NCI-H1694 (cell line): Measurements from ENCODE around the gene RGS2.
A peak's percentile ranks its signal among the peaks of the same experiment; 100 is the strongest.

Source experiments
- DNase-seq: peaks from one replicate; lab custom pipeline; 2025; lab: John Stamatoyannopoulos, UW

Gene RGS2

DNA sequence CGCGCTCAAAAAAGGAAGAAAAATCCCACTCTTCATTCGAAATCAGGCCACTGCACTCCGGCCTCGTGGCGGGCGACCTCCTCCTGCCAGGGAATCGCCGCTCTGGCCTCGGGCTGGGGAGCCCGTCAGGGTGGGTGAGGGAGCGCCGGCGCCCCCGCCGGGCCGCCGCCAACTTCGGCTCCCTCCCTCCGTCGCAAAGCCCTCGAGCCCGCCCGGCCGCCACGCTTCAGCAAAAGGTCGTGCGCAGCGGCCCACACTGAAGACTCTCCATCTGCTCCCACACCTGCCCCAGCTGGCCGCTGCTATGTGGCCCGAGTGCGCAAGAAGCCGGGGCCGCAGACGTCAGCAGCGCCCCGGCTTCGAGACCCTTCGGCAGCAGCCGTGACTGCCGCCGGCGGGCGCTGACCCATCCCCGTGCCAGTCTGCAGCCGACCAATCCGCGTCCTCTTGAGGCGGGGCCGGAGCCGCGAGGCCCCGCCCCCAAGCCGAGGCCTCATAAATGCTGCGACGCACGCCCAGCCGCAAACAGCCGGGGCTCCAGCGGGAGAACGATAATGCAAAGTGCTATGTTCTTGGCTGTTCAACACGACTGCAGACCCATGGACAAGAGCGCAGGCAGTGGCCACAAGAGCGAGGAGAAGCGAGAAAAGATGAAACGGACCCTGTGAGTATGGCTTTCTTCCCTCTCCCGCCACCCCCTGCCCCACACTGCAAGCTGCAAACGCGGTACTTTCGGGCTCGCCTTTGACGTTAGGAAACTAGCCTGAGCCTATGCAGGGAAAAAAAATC is at the start of gene RGS2:
RGS2 (plus strand) TSS at position 522 of the 789 bp plus-strand sequence; CDS start at position 555, 33 bp downstream.
- DNase-seq, result peak; percentile 61

- DNase-seq, result no peak
These were observed 49.7 kb upstream of the RGS2 start for GRCh38 chr1:192759104-192759503.

DNA sequence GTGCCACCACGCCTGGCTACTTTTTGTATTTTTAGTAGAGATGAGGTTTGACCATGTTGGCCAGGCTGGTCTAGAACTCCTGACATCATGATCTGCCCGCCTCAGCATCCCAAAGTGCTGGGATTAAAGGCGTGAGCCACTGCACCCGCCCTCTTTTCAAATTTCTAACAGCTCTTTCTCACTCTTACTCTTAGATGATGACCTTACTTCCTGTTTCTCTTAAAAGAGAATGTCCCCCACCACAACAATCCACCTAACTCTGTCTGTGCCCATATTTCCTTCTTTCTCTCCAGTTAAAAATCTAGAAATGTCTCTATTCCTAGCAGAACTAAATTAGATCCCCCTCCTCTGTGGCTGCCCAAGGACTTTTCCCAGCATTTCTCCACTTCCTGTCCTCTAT is 46.6 kb upstream of the RGS2 start:
- no peak for DNase-seq

DNA sequence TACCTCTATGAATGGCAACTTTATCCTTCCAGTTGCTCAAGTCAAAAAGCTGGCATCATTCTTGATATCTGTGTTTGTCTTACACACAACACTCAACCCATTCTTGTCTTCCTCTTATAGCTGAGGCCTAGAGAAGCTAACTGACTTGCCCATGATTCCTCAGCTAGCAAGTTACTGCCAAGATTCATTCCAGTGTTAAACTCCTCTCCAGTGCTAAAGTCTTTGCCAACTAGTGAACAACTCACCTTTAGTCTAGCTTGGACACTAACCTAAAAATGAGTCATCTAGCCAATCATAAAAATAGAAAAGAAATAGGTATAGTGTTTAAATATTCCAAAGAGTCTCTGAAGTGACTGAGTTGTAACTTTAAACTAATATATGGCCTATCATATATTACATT is 45.6 kb upstream of the RGS2 start:
- no peak for DNase-seq

GRCh38 chr1:192763756-192764155 is 45.1 kb upstream of the RGS2 start:
- DNase-seq, result no peak

- no peak for DNase-seq
These were observed 44.2 kb upstream of the RGS2 start for GRCh38 chr1:192764675-192765074.

GRCh38 chr1:192766009-192766625 is 42.7 kb upstream of the RGS2 start:
- no peak for DNase-seq

GRCh38 chr1:192766876-192767275 is 42.0 kb upstream of the RGS2 start:
- no peak for DNase-seq

GRCh38 chr1:192767798-192768197 is 41.0 kb upstream of the RGS2 start:
- DNase-seq, result no peak

DNA sequence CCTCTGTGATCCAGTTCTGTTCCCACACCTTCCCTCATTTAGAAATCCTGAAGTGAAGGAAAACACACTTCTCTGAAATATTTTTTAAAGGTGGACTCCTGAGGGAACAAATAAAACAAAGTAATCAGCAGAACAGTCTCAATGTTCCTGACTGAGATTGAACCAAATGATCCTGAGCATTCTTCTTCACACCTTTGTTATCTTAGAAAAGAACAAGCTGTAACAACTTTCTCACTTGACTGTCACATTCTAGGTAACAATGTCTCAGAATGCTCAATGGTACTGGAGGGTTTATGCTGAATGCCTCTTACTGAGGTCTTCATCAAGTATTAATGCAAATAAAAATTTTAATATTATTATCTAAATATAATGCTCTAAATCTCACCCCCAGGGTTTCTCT is 40.4 kb upstream of the RGS2 start:
- DNase-seq, result no peak

GRCh38 chr1:192771341-192771740 is 37.5 kb upstream of the RGS2 start:
- DNase-seq, result no peak

- no peak for DNase-seq
These were observed 33.2 kb upstream of the RGS2 start for GRCh38 chr1:192775631-192776030.

GRCh38 chr1:192776206-192776605 is 32.6 kb upstream of the RGS2 start:
- DNase-seq, result no peak

GRCh38 chr1:192776998-192777397 is 31.8 kb upstream of the RGS2 start:
- DNase-seq, result no peak

DNA sequence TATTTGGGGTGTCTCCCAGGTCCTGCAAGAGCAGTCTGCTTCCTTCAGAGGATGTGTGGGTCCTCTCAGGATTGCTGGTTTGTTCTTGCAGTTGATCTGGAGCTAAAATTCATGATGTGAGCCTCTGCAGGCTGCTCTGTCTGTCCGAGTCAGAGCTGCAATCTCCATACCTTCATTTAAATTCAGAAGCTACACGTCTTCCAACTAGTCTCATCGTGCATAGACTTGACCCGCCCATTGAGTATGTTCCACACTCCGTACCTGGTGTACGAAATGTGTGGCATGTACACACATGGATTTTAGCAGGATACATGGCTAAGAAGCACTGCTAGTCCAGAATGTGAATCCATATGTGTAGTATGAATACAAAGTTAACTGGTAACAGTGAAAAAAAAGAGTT is 25.0 kb upstream of the RGS2 start:
- DNase-seq, result no peak

DNA sequence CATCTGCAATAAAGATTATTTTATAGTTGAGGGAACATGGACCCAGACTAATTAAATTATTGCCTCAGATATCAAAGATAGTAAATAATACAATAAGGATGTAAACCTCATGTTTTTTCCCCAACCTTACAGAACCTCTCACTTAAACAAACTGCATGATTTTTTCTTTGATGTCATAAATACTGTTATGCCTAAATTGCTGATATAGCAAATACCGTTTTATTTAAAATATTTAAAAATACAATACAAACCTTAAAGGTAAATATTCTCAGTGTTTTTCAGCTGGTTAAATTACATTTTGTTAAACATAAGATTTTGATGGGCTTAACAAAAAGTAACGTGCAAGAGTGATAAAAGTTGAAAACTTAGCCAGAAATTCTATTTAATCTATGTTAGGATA is 24.4 kb upstream of the RGS2 start:
- DNase-seq, result no peak

- no peak for DNase-seq
These were observed 22.3 kb upstream of the RGS2 start for GRCh38 chr1:192786576-192786975.

- no peak for DNase-seq
These were observed 20.8 kb upstream of the RGS2 start for GRCh38 chr1:192787914-192788585.

DNA sequence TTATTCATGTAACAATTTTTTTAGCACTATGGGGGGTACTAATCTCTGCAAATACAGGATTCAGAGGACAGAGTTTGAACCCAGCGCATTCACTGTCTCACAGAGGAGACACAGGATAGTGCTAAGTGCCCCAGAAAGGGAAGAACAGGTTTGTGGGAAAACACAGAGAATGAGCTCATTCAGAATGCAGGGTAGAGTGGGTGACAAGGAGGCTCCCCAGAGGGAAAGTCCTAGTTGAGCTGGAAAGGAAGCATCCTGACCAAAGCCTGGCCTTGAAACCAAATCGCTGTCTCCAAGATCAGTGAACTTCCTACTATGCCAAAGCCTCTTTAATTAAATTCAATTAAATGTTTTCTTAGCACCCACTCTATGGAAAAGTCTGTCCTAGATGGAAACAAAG is 19.0 kb upstream of the RGS2 start:
- no peak for DNase-seq

DNA sequence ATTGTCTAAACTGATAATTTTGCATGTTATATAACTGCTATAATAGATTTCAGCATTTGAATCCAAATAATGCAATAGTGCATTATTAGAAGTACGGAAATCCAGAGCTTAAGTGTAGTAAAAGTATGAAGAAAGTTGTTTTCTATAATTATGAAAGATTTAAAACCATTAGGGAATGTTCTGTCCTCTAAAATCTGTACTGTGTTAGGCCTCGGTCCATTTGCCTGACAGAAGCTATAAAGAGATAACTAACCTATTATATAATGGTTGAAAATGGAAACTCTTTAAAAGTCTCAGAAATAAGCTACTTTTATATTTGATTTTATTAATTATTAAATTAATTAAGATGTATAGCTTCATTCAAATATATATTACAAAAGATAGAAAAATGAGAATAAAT is 16.2 kb upstream of the RGS2 start:
- DNase-seq, result no peak

DNA sequence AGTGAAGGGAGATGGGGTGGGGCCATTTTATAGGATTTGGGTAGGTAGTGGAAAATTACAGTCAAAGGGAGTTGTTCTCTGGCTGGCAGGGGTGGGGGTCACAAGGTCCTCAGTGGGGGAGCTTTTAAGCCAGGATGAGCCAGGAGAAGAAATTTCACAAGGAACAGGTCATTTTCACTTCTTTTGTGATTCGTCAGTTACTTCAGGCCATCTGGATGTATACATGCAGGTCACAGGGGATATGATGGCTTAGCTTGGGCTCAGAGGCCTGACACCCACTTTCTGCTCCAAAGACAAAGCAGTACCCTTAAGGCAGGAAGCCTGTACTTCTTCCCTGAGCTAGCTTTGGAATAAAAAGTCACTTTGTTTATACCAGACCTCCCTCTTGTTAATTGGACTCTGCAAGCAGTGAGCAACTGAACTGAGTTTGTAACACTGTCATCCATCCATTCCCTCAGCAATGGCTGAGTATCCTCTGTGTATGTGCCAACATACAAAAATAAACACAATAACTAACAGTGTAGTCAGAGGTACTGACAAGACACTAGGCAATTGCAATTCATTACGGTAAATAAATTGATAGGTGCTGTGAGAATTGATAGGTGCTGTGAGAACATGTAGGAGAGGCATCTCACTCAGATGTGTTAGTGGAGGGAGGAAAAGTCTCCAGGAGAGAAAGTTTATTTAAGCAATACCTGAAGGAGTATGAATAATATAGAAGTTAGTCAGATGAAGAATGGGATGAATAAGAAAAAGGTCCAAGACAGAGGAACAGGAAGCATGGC is 14.7 kb upstream of the RGS2 start:
- no peak for DNase-seq

- no peak for DNase-seq
These were observed 14.1 kb upstream of the RGS2 start for GRCh38 chr1:192794768-192795035.
